ENCODE data around the gene SCAANT1.

The SCAANT1 gene

GRCh38 chr3:63863150-63864007, 48.8 kb downstream of the SCAANT1 start, which contains the start of the genes ATXN7 and THOC7:
Gene ATXN7 (plus strand): TSS chr3:63863867. CDS start chr3:63912599, 48,732 bp downstream.
Gene THOC7 (minus strand): TSS chr3:63863805. CDS start chr3:63863790, 15 bp downstream.
- DNase-seq (ENCODE audit: low spot score) = peak; percentile 44

- no peak for DNase-seq (ENCODE audit: low spot score)
Measured at GRCh38 chr3:63862804-63863149, 49.4 kb downstream of the SCAANT1 start.

All from kidney capillary endothelial cell (primary cell).